Left renal pelvis (tissue), 4 donors: Measurements from ENCODE around the gene FEZ2. TPM values are rescaled to one million over a fixed set of nuclear protein-coding genes. Genes with fewer than 3 reads are reported as not detected.
"Not testable (repeated sequence)": the region's sequence is repeated elsewhere in the genome, so short reads cannot be mapped to it uniquely, and the experiment has no call there.

Experiments
- DNase-seq, 4 donors: peaks; one replicate each; pipeline ENCODE4 v3.0.0-alpha.2; 2013; ENCODE audit warnings: low read depth in 4 of 4, low spot score in 3 of 4
- polyA plus RNA-seq, 4 donors: library from polyadenylated mRNA; unstranded; fragments of 120-200 nt; gene quantifications; one replicate each; pipeline ENCODE4 v1.2.1, GENCODE V29; 2013; ENCODE audit not compliant: insufficient read length in 4 of 4

Gene FEZ2, protein sequence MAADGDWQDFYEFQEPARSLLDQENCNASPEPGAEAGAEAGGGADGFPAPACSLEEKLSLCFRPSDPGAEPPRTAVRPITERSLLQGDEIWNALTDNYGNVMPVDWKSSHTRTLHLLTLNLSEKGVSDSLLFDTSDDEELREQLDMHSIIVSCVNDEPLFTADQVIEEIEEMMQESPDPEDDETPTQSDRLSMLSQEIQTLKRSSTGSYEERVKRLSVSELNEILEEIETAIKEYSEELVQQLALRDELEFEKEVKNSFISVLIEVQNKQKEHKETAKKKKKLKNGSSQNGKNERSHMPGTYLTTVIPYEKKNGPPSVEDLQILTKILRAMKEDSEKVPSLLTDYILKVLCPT
- polyA plus RNA-seq = 100 to 1,000 TPM in 1 of 4 donors, 10 to 100 TPM in 3; 72.5 to 101 (median 80.5) TPM

DNA sequence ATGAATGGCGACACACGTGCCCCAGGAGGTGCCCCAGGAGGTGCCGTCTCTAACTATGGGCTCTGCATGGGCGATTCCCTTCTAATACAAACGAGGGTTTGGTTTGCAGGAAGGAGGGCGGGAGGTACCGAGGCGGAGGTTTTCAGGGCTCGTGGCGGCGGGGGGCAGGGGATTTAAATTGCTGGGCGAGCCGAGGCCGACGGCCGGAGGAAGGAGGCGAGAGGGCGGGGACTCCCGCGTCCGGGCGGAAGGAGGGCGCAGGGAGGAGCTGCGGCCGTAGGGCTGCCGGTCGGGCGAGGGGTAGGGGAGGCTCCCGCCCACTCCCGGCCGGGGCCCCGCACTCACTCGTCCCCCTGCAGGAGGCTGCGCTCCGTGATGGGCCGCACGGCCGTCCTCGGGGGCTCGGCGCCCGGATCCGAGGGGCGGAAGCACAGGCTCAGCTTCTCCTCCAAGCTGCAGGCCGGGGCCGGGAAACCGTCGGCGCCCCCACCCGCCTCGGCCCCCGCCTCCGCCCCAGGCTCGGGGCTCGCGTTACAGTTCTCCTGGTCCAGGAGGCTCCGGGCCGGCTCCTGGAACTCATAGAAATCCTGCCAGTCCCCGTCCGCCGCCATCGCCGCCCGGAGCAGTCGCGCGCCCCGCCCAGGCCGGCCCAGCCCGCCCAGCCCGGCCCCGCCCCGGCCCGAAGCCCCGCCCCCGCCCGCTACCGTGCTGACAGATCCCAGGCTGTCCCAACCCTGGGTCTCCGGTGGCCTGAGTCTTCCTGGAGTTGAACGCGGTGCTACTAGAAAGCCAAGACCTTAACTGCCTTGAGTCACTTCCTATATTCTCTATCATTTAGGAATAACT is at the start of gene FEZ2:
Gene FEZ2 (minus strand): TSS at position 637 of the 846 bp plus-strand sequence. CDS start 26 bp downstream, at position 611.
- peak in 3 of 4 donors; percentile 53 to 60 (median 59) for DNase-seq

DNA sequence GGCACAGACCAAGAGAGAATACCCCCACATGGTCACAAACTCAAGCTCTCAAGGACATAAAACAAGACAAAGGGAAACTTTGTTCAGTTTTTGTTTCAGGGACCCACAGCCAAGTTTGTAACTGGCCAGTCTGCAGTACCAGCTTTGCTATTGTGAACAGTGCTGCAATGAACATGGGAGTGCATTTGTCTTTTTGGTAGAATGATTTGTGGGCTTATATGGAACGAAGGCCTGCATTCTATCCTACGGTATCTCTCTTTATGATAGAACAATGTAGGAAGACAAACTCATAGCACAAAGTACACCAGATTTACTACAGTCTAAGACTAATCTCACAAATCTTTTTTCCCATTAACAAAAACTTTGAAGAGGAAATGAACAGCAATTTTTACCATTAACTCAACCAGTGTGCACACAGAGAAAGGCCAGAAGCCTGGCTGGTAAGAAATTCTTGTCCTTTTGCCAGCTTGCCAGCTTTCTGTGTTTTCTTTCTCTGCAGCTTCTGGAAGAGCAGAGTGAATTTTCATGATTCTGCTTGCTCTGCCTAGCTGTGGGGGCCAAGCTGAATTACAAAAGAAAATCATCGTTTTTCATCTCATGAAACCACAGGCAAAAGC is 37.1 kb upstream of the FEZ2 start:
- DNase-seq = no peak

DNA sequence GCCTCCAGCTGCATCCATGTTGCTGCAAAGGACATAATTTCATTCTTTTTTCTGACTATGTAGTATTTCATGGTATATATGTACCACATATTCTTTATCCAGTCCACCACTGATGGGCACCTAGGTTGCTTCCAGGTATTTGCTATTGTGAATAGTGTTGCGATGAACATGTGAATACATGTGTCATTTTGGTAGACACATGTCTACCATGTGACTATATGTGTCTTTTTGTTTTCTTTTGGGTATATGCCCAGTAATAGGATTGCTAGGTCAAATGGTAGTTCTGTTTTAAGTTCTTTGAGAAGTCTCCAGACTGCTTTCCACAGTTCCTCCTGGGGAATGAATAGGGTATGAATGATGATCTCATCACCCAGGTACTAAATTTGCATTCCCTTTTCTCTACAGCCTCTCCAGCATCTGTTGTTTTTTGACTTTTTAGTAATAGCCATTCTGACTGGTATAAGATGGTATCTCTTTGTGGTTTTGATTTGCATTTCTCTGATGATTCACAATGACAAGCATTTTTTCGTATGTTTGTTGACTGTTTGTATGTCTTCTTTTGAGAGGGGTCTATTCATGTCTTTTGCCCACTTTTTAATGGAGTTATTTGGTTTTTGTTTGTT is 35.6 kb upstream of the FEZ2 start:
- no peak for DNase-seq

DNA sequence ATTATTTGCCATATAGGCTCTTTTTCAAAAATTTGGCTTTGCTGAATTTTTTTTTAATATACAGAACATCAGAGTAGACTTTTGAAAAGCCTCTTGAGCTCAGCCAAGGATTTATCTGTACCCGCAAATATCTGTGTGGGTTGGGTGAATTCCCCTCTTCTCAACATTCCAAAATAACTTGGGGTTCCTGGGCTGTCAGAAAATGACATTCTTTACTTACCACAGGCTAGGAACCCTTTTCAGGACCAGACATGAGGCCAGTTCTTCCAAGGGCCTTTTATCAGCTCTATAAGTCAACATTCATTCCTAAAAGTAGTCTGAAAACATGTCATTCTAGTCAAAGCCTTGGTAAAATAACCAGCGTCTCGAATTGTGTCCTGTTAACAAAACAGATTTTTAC is 28.8 kb upstream of the FEZ2 start:
- DNase-seq = no peak

DNA sequence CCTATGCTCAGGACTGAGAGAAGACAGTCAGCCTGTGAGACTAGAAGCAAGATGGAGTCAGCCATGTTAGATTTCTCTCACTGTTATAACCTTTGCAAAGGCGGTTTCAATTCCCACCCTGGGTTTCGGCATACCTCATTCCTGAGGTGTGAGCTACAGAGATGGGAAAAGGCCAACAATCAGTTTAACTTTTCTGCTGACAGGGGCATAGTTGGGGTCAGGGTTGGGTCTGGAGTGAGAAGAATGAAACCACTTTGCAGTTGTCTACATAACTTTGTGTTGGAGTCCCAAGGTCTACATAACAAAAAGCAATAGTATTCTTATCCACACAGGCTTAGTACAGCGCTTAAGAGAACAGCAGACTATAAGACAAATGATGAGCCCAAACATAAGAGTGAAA is 28.1 kb upstream of the FEZ2 start:
- DNase-seq = no peak

DNA sequence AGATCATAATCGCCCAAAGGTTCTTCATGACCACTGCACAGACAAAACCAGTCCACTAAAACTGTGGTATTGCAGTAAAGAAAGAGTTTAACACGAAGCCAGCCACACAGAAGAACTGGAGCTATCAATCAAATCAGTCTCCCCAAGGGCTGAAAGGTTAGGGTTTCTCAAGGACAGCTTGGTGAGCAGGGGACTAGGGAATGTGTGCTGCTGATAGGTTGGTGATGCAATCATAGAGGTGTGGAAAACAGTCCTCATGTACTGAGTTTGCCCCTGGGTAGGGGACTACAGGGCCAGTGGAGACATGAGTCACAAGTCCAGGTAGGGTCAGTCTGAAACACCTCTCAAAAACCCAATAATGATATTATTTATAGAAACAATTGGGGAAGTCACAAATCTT is 27.3 kb upstream of the FEZ2 start:
- DNase-seq = no peak

DNA sequence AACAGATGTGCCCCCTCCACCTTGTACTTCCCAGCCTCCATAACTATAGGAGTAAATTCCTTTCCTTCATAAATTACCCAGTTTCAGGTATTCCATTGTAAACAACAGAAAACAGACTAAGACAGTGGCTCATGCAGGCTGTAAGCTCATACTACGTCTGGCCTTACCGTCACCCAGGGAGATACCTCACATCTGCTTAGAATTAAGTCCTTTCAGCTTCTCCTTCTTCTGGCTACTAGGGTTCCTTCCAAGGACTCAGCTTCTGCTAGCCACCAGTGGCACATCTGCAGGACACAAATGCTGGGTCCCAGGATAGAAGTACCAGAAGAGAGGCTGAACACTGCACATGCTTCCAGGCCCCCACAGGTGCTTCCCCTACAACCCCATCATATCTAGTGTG is 22.4 kb upstream of the FEZ2 start:
- no peak for DNase-seq

DNA sequence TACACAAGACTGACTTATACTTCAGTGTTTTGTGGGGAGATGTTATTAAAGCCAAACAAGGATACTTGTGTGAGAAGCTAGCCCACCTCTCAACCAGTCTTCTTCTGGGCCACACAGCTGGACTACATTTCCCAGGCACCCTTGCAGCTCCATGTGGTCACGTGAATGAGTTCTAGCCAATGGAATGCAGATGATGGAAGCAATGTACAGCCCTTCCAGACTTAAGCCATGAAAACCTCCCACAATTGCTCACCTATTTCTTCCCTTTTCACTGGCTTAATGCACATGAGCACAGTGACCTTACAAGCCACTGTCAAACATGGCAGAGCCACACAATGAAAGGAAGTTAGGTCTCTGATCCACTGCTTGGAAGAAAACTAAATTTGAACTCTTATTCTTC is 20.4 kb upstream of the FEZ2 start:
- DNase-seq = peak in 1 of 4 donors; percentile 12

DNA sequence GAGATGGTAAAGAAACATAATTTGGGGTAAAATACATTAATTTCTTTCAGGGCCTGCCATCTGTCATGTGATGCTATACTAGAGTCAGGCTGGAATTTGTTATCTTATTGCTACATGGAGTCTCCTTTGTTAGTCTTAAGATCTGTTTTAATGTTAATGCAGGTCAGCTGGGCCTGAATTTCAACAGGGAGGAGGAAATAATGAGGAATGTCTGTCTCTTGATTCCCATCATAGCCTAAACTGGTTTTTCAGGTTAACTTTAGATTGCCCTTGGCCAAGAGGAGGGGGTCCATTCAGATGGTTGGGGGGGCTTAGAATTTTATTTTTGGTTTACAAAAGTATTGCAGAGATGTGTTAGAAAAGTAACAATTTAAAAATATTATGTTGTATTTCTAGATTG is 19.0 kb upstream of the FEZ2 start:
- DNase-seq = no peak

DNA sequence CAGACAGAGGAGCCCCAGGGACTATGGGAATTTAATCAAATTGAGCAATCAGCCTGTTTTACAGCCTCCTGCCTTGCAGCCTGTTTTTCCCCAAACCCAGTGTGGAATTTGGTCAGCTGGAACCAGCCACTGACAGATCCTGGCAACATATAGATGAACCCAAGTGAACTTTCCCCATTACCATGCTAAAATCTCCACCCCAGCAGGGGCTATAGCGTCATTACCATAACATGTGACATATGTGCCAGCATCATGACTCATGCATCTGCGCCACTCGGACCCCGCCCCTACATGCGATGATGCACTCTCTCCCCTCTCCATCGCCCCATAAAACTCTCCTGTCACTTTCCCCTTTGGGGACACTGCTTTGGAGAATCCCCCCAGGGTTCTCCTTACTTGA is 17.3 kb upstream of the FEZ2 start:
- no peak for DNase-seq

DNA sequence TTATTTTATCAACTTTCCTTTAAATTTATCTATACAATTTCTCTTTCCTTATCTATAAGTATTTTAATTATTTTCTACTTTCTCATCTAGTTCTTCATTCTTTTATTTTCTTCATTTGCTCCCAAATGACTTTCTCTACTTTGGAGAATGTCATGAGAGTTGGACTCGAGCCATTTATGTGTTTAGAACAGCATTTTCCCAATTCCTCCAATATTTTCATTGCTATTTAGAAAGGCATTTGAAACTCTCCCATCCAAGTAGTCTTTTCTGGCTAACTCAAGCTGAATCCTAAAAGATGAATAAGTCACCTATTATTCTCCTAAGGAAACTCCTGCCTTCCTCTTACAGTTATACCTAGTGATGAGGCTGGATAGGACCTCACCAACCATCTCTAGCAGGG is 15.8 kb upstream of the FEZ2 start:
- no peak for DNase-seq

DNA sequence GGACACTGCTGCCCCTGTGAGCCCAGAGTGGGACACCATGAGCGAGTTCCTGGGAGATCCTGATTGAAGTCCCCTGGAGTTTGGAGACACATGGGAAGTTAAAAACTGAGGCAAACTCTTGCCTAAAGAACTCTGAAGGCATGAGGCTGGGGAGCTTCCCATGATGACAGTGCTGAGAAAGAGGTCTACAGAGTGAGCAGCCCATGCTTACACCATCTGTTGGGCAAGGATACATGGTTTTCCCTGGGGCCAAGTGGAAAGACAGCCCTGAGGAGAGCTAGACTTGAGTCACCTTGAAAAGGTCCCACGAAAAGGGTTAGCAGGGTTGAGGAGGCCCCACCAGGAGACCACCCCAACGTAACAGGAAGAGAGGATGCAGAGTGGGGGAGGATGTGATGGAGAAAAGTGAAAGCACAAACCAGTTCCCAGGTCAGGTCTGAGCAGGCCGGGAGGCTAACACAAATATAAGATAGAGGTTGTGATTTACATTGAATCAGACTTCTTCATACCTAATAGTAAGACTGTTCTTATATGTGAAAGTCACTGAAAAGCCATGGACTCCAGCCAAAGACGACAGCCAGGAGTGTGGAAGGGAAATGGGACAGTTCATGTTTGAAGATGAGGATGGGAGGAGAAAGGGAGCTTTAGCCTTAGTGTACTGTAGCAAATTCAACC is 13.5 kb upstream of the FEZ2 start:
- no peak for DNase-seq

DNA sequence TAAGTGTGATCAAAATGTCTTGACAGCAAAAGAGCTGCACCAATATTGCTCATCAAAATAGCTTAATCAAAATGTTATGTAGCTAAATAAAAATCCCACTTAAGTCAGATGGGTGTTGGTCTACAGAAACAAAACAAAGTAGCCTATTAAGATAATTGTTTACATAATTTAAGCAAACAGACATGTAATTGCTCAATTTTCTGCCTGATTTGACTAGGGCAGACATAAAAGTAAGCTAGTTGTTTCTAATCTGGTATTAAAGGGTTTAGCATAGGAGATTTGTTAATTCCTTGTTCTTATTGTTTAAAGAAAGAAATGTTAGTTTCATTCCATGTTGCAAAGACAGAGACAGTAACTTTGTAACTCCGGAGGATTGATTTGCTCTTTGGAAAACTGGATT is 11.5 kb upstream of the FEZ2 start:
- no peak for DNase-seq

DNA sequence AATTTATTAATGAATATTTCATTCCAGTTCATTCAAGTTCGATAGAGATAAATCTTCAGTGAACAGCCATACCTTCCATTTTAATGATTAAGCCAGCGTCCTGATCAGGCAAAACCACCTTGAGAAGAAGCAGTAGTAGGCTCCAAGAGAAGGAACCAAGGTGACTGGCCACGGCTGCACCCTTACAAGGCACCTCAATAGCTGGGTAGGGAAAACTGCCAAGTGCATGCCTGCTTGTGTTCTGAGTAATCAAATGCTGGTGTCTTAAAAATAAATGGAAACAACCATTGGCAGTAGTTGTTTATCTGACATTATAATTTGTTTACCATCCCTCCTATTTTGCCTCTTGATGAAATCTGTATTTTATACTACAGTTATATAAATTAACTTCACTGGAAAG is 10.0 kb upstream of the FEZ2 start:
- no peak for DNase-seq

DNA sequence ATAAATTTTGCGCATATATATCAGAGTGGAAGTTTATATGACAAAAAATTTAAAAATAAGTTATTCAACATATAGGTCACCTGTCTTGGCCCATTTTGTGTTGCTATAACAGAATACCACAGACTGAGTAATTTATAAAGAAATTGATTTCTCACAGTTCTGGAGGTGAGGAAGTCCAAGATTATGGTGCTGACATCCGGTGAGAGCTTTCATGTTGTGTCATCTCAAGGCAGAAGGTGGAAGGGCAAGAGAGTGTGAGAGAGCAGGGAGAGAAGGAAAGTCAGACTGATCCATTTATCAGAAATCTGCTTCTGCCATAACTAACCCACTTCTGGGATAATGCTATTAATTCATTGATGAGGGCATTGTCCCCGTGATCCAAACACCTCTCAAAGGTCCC is 9.0 kb upstream of the FEZ2 start:
- no peak for DNase-seq

DNA sequence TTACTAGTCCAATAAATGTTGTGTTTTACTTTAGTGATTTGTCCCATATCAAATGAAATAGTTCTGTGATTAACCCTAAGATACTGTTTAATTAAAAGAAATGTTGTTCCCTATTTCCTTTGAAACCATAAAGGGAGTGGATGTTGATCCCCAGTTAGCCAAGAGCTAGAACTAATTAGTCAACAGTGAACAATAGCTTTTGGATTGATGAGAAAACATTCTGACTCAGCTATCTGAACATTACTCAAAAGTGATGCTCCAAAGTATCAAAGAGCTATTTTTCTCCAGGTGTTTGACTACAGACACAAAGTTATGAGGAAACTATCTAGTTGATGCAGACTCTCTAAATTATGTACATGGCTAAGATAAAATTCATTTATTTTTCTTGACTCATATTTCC is 7.3 kb upstream of the FEZ2 start:
- no peak for DNase-seq

DNA sequence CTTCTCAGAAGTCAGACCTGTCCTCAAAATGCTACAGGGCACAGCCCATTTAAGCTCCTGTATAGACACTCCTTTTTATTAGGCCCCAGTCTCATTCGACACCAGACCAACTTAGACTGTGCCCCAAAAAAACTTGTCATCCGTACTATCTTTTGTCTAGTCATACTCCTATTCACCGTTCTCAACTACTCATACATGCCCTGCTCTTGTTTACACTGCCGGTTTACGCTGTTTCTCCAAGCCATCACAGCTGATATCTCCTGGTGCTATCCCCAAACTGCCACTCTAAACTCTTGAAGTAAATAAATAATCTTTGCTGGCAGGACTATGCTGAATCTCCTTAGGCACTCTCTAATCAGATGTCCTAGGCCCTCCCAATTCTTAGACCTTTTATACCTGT is 5.7 kb upstream of the FEZ2 start:
- DNase-seq = not testable (repeated sequence)

DNA sequence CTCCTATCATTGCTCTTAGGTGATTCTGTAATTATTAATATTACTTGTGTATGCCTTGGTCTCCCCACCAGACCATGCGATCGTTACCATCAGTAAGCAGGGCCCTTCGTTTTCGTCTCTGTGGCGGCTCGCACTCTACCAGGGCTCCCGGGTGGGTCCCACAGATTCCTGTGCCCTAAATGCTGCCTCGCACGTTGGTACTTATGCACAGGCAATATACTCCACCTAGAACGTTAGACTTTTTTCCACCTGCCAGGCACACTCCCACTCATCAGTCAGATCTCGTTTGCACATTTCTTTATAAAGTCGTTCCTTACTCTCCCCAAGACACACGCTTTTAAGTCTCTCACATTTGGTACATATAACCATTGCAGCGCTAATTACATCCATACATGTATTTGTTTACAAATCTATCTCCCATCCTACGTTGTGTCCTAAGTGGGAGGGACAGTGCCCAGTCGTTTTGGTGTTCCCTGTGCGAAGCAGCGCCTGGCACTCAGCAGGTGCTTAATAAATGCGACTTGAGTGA is 901 bp downstream of the FEZ2 start:
- DNase-seq = no peak

DNA sequence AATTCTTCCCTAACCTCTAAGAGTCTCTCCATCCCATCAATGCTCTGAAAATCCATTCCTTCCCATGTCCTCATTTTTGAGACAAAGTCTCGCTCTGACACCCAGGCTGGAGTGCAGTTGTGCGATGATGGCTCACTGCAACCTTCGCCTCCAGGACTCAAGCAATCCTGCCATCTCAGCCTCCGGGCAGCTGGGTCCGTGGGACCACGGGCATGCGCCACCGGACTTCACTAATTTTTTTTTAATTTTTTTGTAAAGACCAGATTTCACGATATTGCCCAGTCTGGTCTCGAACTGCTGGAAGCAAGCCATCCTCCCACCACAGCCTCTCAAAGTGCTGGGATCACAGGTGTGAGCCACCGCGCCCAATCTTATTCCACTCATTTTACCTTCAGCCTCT is 1.6 kb downstream of the FEZ2 start:
- no peak for DNase-seq

DNA sequence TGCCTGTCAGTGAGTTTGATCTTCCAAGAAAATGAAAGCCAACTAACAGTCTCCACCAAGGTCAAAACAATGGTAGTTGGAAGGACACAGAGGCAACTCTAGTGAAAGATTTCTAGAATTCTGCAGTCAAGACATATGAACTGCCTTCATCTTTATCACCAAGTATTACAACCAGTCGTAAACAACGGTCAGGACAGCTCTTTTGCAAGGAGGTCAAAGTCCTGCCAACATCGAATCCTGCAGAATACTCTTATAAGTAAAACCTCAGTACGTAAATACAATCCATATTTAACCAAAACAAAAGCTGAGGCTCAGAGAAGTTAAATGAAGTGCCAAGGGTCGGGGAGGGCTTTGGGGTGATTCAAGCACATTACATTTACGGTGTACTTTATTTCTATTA is 3.1 kb downstream of the FEZ2 start:
- DNase-seq = no peak
